Ectodermal cell (in vitro differentiated cells): Measurements from ENCODE around the gene CERS2. TPM values are rescaled to one million over a fixed set of nuclear protein-coding genes. Genes with fewer than 3 reads are reported as not detected.

Source experiments
- H3K27ac ChIP-seq: 2 replicates; pipeline ENCODE4 v1.7.0; 2013; ENCODE audit warnings: mild to moderate bottlenecking, low read depth, low read length; ENCODE audit not compliant: insufficient read depth, poor library complexity, severe bottlenecking
- H3K27me3 ChIP-seq: 2 replicates; pipeline ENCODE4 v1.7.0; 2013; ENCODE audit warnings: mild to moderate bottlenecking, low read length; ENCODE audit not compliant: insufficient read depth, control insufficient read depth, poor library complexity, severe bottlenecking
- H3K36me3 ChIP-seq: one replicate; pipeline ENCODE4 v1.7.0; 2013; ENCODE audit warnings: low read length; ENCODE audit not compliant: control insufficient read depth, insufficient read depth
- H3K4me1 ChIP-seq: one replicate; pipeline ENCODE4 v1.7.0; 2013; ENCODE audit warnings: low read length; ENCODE audit not compliant: control insufficient read depth, insufficient read depth
- H3K4me3 ChIP-seq: 2 replicates; pipeline ENCODE4 v1.7.0; 2013; ENCODE audit warnings: low read depth, low read length, control low read depth; ENCODE audit not compliant: insufficient read depth
- H3K9me3 ChIP-seq: 2 replicates; pipeline ENCODE4 v1.7.0; 2013; ENCODE audit warnings: mild to moderate bottlenecking, low read length, moderate library complexity; ENCODE audit not compliant: control insufficient read depth
- WGBS, 2 experiments: methylation state at CpG; one replicate each; pipeline ENCODE4 v1.1.7; 2013; ENCODE audit warnings: missing lambda C conversion rate in 2 of 2; 5-methylcytosine and 5-hydroxymethylcytosine counted together
- polyA plus RNA-seq, 4 experiments: library from polyadenylated mRNA; stranded (reverse); fragments of 50-300 nt; gene quantifications; one replicate each; pipeline ENCODE4 v1.2.3, GENCODE V29; 2013

Gene CERS2, protein sequence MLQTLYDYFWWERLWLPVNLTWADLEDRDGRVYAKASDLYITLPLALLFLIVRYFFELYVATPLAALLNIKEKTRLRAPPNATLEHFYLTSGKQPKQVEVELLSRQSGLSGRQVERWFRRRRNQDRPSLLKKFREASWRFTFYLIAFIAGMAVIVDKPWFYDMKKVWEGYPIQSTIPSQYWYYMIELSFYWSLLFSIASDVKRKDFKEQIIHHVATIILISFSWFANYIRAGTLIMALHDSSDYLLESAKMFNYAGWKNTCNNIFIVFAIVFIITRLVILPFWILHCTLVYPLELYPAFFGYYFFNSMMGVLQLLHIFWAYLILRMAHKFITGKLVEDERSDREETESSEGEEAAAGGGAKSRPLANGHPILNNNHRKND
- polyA plus RNA-seq (2013, experiment 1 of 4) = 186 TPM
- 204 TPM for polyA plus RNA-seq (2013, experiment 2 of 4)
- 125 TPM for polyA plus RNA-seq (2013, experiment 3 of 4)
- polyA plus RNA-seq (2013, experiment 4 of 4) = 137 TPM

GRCh38 chr1:150974580-150975478 is at the start of gene CERS2:
Gene CERS2 (minus strand): TSS chr1:150974835. CDS start chr1:150969090, 5,745 bp downstream.
- Histone ChIP-seq H3K9me3 (no peaks in the 10 kb centered on the region), H3K27ac (no peak within 1 kb of the TSS), H3K4me3 (peak within 1 kb of the TSS; percentile 88), H3K4me1 (peaks cover 38% of the 10 kb centered on the region), H3K36me3 (no peaks in the 10 kb centered on the region), H3K27me3 (peaks cover 4% of the 10 kb centered on the region)
- 3 to 4% methylated on average over 106 of the region's 106 CpGs for WGBS, 2 experiments

GRCh38 chr1:151013518-151013917 is 38.9 kb upstream of the CERS2 start:
- H3K4me3 ChIP-seq = no peak overlapping the region
- H3K27ac ChIP-seq = no peak overlapping the region
- WGBS, 2 experiments = 96 to 98% methylated on average over 2 of the region's 2 CpGs
- no peaks in the 10 kb centered on the region for H3K4me1 ChIP-seq
- no peaks in the 10 kb centered on the region for H3K27me3 ChIP-seq
- H3K9me3 ChIP-seq = no peaks in the 10 kb centered on the region
- no peaks in the 10 kb centered on the region for H3K36me3 ChIP-seq

- Histone ChIP-seq H3K36me3 (no peaks in the 10 kb centered on the region), H3K9me3 (no peaks in the 10 kb centered on the region), H3K27me3 (no peaks in the 10 kb centered on the region), H3K27ac (no peak overlapping the region), H3K4me1 (no peaks in the 10 kb centered on the region), H3K4me3 (no peak overlapping the region)
- WGBS, 2 experiments = 94 to 96% methylated on average over 14 of the region's 14 CpGs
Observed at GRCh38 chr1:151012684-151013471, 38.2 kb upstream of the CERS2 start.

- no peaks in the 10 kb centered on the region for H3K27me3 ChIP-seq
- no peaks in the 10 kb centered on the region for H3K9me3 ChIP-seq
- no peaks in the 10 kb centered on the region for H3K36me3 ChIP-seq
- 91 to 95% methylated on average over 4 of the region's 4 CpGs for WGBS, 2 experiments
- H3K4me1 ChIP-seq = peaks cover under 1% of the 10 kb centered on the region
- H3K27ac ChIP-seq = no peak overlapping the region
- H3K4me3 ChIP-seq = no peak overlapping the region
Observed at GRCh38 chr1:151011154-151011850, 36.7 kb upstream of the CERS2 start.

- 88 to 96% methylated on average over 3 of the region's 3 CpGs for WGBS, 2 experiments
- Histone ChIP-seq H3K4me3 (no peak overlapping the region), H3K9me3 (no peaks in the 10 kb centered on the region), H3K27ac (no peak overlapping the region), H3K4me1 (peaks cover 8% of the 10 kb centered on the region), H3K27me3 (no peaks in the 10 kb centered on the region), H3K36me3 (no peaks in the 10 kb centered on the region)
Observed at GRCh38 chr1:151010346-151010726, 35.7 kb upstream of the CERS2 start.

GRCh38 chr1:151009674-151010345 is 35.2 kb upstream of the CERS2 start:
- peaks cover 9% of the 10 kb centered on the region for H3K4me1 ChIP-seq
- WGBS, 2 experiments = 94 to 96% methylated on average over 7 of the region's 8 CpGs

GRCh38 chr1:151009206-151009587 is 34.6 kb upstream of the CERS2 start:
- Histone ChIP-seq H3K4me1 (peaks cover 9% of the 10 kb centered on the region), H3K36me3 (no peaks in the 10 kb centered on the region), H3K9me3 (no peaks in the 10 kb centered on the region), H3K27ac (no peak overlapping the region), H3K27me3 (no peaks in the 10 kb centered on the region), H3K4me3 (peak overlapping the region; percentile 87)
- WGBS, 2 experiments = 78 to 79% methylated on average over 3 of the region's 3 CpGs

More at GRCh38 chr1:151009674-151010345, 35.2 kb upstream of the CERS2 start:
- no peaks in the 10 kb centered on the region for H3K27me3 ChIP-seq
- H3K36me3 ChIP-seq = no peaks in the 10 kb centered on the region
- H3K27ac ChIP-seq = no peak overlapping the region
- H3K9me3 ChIP-seq = no peaks in the 10 kb centered on the region
- no peak overlapping the region for H3K4me3 ChIP-seq

GRCh38 chr1:151008244-151009205 is 33.9 kb upstream of the CERS2 start, which contains the start of gene PRUNE1:
Gene PRUNE1 (plus strand): TSS chr1:151008449. CDS start chr1:151008633, 184 bp downstream.
- Histone ChIP-seq H3K9me3 (no peaks in the 10 kb centered on the region), H3K27ac (peak within 1 kb of the TSS; percentile 93), H3K36me3 (no peaks in the 10 kb centered on the region), H3K4me3 (peak within 1 kb of the TSS; percentile 87), H3K27me3 (no peaks in the 10 kb centered on the region), H3K4me1 (peaks cover 9% of the 10 kb centered on the region)
- WGBS, 2 experiments = 2 to 4% methylated on average over 69 of the region's 69 CpGs
